Measurements from ENCODE around the gene POU2F1. TPM values are rescaled to one million over a fixed set of nuclear protein-coding genes. Genes with fewer than 3 reads are reported as not detected.
"Not testable (repeated sequence)": the region's sequence is repeated elsewhere in the genome, so short reads cannot be mapped to it uniquely, and the experiment has no call there.

POU2F1 gene
- total RNA-seq, 1 donor from 2014 or later: 16.6 TPM

DNA sequence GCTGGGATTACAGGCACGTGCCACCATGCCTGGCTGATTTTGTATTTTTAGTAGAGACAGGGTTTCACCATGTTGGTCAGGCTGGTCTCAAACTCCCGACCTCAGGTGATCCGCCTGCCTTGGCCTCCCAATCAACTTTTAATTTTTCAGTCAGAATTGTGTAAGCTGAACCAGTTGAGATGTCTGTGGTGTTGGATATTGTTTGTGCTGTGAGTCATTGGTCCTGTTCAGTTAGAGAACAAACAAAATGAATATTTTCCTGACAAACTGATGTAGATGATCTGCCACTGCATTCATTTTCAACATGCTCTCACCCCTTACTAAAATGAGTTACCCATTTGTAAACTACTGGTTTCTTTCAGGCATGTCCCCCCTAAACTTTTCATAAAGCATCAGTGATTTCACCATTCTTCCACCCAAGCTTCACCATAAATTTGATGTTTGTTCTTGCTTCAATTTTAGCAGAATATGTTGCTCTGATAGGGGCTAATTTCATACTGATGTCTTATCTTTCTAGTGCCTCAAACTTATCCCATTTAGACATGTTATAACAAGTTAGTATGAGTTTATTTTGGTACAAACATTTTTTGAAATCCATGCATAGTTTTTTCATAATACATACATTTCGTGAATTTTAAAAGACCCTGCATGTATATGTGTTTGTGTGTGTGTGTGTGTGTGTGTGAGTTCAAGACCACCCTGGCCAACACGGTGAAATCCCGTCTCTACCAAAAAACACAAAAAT lies 15.2 kb upstream of the POU2F1 start:
- intact Hi-C loops (cut with micrococcal nuclease): not testable (repeated sequence)

DNA sequence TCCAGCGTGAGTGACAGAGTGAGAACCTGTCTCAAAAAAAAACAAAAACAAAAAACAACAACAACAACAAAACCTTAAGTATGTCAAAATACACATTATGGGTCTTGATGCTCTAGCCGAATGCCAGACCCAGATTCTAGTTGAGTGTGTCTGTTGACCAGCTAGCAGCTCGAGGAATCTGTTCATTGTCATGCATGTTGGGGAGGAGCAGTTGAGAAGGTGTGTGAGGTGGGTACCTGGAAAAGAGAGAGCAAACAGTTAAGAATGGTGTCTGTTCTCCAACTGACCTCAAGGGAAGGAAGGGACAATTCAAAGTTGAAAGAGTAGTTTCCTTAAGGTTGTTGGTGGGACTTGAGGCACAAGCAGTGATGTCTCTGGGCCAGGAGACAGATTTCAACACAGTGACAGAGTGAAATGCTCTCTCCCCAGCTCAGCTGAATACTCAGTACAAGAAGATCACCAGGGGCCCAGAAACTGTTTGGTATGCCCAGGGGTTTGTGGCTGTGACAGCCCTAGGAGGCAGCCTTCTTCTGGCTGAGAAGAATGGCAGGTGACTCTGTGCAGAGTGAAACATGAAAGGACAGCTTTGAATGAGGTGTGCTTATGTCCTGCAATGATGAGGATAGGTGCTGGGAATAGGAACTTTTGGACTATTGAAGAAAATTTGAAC lies 14.4 kb upstream of the POU2F1 start:
- intact Hi-C loops (cut with micrococcal nuclease): no loop called here

DNA sequence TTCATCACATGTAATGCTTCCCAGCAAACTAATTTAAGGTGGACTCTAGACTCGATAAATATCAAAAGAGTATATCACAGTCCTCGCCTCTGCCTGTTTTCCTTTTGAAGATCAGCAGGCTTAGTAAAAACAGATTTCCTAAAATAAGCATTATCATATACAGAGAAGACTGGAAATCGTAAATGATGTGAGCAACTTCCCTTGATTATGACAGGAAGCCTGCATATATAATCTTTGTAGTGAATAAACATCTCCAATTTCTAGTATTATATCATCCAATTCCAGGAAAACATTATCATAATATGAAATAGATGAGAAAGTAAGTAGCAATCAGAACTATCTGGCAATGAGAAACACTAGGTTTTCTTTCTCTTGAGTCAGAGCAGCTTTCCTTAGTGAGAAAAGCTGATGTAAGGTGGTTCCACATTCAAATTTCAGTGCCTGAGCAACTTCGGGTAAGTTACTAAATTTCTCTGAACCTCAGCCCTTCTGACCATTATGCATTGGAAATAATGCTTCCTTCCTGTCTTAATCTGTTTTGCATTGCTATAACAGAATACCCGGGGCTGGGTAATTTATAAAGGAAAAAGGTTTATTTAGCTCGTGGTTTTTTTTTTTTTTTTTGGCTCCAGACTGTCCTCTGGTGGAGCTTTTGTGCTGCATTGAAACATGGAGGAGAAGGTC lies 12.6 kb upstream of the POU2F1 start:
- intact Hi-C loops (cut with micrococcal nuclease): no loop called here

DNA sequence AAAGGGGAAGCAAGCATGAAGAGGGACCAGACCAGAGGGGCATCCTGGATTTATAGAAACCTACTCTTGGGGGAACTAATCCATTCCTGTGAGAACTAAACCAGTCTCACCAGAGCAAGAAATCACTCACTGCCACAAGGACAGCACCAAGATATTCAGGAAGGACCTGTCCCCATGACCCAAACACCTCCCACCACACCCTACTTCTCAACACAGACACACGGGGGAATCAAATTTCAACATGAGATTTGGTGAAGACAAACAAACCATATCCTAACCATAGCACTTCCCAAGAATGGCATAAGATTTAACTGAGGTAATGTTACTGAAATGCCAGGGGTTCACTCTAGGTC lies 12.1 kb upstream of the POU2F1 start:
- intact Hi-C loops (cut with micrococcal nuclease): no loop called here

DNA sequence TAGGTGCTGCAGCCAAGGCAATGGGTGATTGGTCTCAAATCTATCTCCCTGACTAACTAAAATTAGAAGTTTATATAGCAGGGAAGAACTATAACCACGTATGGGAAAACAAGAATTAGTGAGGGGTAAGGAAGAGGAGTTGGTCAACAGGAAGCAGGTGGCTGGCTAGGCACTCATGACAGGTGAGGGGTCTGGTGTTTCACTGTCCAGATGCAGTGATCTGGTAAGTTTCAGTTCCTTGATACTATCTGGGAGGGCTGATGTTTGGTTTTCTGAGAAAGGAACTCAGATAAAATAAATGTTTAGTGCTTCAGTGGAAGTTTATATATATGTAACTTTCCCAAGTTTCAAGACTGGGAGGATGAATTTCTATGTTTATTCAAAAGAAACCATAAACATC lies 11.6 kb upstream of the POU2F1 start:
- intact Hi-C loops (cut with micrococcal nuclease): no loop called here

DNA sequence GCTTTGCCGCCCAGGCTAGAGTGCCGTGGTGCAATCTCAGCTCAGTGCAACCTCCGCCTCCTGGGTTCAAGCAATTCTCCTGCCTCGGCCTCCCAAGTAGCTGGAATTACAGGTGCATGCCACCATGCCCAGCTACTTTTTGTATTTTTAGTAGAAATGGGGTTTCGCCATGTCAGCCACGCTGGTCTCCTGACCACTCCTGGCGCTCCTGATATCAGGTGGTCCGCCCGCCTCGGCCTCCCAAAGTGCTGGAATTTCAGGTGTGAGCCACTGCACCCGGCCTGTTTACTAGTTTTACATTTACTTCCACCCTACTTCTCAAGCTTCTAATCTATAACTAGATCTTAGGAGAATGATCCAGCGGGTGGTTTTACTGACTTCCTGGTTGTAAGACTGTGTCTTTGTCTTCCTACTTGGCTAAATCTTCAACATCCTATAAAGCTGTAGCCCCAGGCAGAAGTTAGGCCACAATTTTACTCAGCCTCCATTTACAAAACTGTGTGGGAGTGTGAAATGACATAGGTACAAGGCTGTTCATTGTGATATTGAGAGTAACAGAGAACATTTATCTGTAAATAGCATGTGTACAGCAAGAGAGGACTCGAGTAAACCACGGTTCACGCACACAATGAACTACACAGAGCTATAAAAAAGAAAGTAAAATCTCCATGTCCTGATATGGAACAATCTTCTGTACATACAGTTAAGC lies 9.6 kb upstream of the POU2F1 start:
- intact Hi-C loops (cut with micrococcal nuclease): no loop called here

DNA sequence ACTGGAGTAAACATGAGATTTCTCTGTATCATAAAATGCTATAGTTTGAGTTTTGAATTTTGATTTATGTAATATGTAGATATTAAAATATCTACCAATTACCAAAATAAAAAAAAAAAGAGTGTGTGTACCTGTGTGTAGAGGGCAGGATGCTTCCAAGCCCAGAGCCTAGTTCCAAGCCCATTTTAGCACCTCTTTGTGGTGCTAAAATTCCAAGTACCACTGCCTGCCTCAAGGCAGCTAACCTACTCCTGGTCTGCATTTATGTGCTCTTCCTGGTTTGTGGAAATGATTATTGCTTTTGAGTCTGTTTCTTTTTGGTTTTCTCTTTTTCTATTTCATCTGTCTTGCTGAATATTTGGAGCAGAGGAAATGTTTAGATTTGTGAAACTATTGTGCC lies 8.7 kb upstream of the POU2F1 start:
- intact Hi-C loops (cut with micrococcal nuclease): no loop called here

DNA sequence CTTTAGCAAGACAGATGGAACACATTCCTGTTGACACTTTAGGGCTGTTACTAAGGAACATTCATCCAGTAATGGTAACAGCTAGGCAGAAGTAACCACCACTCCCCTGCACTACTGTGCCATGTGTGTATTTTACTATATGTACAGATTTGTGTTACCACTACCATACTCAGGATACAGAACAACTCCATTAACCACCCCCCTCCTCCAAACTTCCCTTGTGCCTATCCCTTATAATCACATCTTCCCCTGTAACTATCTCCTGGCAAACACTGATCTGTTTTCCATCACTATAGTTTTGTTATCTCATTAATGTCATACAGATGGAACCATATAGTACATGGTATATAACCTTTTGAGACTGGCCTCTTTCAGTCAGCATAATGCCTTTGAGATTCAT lies 3.9 kb upstream of the POU2F1 start:
- intact Hi-C loops (cut with micrococcal nuclease): no loop called here

DNA sequence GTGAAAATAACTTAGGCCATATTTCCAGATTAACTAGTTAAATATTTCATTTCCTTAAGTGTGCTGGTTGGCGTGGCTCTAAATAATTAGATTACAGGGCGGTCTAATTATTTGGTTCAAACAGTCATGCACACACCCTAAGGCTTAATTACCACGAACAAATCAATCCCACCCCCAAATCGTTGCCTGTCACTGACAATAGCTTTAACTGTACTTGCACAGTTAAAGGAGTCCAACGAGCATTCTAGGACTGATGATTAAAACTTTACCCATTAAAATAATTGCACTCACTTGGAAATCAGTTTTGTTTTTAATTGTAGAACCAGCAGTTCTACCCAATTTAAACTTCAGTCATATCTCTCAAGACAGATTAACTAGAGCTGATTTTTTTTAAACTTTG lies 1.5 kb upstream of the POU2F1 start:
- intact Hi-C loops (cut with micrococcal nuclease): loop anchor here (2.0 kb wide), 1 partner anchor 584 kb away; no protein-coding TSS in a partner anchor

DNA sequence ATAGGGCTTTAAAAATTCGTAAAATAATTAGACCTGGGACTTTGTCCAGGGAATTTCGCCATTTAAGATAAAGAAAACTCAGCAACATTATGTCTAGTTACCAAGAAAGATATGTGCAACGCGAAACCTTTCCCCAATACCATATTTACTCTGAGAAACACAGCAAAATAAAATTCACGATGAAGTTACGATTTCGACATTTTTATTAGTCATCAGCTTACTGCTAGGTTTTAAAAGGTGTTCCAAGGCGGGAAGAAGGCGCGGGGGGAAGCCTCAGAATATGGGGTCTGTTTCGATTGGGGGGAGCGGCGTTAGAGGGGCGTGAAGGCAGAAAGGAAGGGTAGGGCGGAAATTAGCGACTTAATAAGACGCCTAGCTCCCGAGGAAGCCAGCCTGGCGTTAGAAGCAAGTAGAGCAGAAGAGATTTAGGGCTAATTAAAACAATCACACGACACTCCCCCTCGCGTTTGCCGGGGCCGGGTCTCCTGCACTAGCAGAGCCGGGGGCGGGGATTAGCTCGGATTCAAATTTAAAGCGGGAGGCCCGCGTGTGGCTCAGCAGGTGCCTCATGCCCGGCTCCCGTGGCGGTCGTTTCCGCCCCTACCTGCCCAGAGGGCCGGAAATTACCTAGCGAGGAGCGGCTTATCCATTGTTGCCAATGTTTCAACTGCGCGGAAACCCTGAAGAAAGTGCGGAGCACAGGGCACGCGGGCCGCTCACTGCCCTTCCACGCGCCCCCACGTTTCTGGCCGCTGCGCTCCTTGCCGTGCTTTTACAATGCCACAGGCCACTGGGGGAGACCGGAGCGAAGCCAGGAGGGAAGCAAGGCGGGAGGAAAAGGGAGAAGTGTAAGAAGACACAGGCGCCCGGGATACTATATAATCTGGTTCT lies 795 bp upstream of the POU2F1 start:
- intact Hi-C loops (cut with micrococcal nuclease): loop anchor here (1.0 to 5.0 kb wide), 24 partner anchors 98 to 1887 kb away; partner anchors contain the start of genes ATP1B1, CD247, DCAF6 and ILDR2

DNA sequence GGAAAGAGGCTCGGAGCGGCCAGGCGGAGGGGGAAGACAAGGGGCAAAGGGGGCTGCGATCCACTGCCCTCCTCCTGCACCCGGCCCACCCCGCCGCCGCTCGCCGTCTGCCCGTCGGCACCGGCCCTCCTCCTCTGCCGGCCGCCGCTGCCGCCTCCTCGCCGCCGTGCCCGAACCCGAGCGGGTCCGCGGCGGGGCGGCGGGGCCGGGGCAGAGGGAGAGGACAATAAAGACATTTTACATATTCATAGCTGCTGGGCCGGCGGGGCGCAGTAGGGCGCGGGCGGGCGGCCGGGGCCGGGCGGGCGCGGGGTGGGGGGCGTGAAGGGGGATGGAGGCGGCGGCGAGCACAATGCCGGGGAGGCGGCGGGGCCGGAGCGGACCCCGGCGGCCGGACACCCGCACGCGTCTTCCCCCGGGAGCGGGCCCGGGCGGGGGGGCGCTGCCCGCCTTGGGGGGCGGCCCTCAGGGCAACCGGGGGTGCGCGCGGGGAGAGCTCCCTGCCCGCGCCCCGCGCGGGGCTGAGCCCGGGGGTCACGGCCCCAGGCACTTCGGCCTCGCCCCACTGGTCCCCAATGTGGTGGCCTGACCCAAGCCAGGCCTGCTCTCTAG lies 546 bp downstream of the POU2F1 start:
- intact Hi-C loops (cut with micrococcal nuclease): loop anchor here (2.0 to 5.0 kb wide), 8 partner anchors 99 to 1886 kb away; partner anchors contain the start of genes ATP1B1 and ILDR2

DNA sequence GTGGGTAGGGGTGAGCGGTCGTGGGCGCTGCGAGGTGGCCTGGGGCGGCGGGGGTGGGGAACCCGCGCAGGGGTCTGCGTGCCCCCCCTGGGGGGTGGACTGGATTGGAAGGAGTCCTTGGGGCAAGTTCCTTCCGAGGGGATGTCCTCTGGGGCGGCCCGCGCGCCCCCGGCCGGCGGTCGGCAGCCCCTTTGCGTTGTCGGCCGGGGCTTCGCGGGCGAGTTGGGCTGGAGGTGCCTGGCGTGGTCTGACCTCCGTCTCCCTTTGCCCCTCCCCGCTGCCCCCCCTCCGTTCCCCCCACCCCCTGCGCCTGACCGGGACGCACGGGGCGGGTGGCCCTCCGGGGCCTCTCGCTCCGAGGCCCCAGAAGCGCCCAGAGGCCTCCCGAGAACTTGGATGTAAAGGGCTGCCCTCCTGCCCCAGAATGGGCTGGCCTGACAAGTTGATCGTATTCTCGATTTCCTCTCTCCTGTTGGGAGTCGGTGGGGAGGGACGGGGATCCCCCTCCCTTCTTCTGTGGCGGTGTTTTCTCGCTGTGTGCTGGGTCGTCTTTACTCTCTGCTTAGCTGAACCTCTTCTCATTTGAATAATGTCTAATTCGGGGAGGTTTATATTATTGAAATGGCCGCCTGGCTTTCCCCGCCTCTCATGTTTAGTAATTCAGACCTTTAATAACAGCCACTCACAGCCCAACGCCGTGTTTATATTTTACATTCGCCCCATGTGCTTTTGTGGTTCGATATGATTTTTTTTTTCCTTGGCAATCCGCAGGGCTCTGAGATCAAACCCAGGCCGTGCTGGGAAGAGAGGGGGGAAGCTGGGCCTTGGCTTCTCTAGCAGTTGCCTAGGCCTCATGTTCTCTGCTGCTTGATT lies 1.3 kb downstream of the POU2F1 start:
- intact Hi-C loops (cut with micrococcal nuclease): loop anchor here (1.0 to 5.0 kb wide), 9 partner anchors 45 to 1885 kb away; partner anchors contain the start of genes ATP1B1 and ILDR2

DNA sequence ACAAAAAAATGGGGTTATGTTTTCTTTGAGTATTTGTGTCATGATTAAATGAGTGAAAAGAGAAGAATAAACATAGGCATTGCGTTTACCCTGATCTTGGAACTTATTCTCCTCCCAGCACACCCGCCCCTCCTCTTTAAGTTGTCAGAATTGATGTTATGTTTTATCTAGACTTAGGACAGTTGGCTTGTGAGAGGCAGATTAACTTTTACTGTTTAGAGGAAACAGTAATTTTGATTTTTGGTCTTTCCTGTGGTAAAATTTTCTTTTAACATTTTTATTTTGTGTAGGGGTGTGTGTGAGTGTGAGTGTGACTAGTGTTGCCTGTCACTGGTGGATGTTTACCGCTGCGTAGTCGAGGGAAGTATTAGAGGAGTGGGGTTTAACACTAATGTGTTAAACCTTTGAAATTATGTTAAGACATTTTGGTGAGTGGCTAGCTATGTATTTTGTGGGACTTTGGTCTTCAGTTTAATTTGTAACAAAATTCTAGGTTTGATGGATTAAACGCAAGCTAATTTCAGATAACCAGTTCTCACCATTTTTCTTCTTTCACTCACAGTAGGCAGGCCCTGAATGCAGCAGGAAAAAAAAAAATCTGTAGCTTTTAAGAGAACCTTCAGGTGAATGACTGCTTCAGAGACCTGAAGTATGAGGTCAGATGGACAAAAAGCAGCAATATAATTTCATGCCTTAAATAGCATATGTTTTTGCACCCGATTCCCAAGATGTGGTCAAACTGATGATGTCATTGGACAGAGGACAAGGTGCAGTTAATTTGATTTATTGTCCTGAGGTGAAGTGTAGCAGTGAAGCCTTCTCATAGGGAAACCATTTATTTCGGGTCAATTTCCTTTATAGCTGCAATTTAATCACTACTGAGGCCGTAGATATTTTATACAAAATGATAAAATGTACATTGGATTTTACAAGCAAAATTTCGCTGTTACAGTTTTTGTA lies 2.7 kb downstream of the POU2F1 start:
- intact Hi-C loops (cut with micrococcal nuclease): loop anchor here (5.0 kb wide), 2 partner anchors 101 to 246 kb away; partner anchors contain the start of gene ILDR2

DNA sequence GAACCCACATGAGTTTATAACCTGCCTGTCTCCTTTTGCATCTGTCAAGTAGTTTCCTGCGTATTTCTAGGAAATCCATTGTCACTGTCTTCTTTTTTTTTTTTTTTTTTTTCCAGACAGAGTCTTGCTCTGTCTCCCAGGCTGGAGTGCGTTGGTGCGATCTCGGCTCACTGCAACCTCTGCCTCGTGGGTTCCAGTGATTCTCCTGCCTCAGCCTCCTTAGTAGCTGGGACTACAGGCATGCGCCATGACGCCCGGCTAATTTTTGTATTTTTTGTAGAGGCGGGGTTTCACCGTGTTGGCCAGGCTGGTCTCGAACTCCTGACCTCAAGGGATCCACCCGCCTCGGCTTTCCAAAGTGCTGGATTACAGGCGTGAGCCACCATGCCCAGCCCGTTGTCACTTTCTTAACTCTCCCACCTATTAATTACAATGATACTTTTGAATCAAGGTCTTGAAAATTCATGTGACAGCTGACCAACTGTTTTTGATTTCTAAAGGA lies 4.1 kb downstream of the POU2F1 start:
- intact Hi-C loops (cut with micrococcal nuclease): loop anchor here (5.0 kb wide), 2 partner anchors 102 to 247 kb away; partner anchors contain the start of gene ILDR2

DNA sequence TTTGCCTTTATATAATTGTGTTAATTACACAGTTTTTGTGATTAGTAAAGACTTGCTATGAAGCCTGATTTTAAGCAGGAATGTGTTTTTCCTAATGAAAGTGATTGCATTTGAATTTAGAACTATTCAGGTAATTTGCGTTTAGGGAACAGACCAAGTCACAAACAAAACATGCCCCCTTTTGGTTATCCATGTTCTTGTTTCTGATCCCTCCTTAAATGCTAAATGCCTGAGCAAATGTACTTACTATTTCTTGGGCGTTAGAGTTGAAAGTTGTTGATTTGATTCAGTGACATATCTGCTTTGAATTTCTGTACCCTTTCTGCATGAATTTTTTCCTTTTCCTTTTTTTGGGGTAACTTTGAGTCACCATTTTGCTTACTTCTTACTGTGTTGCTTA lies 5.2 kb downstream of the POU2F1 start:
- intact Hi-C loops (cut with micrococcal nuclease): no loop called here

DNA sequence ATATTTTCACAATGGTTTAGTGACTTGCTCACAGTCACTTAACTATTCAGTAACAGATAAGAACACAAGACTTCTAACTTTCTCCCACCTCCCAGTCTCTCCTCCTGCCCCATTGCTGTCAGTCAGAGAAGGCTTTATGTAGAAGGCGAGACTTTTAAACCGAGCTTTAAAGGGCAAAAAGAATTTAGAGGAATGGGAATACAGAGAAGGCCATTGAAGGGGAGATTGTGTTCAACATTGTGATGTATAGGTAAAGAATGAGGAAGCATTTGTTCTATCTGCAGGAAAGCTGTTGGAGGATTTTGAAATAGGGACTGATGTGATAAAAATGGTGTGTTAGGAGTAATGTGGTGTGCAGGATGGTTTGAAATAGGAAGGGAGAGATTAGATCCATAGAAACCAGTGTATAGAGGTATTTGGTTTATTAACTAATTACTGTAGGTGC lies 7.3 kb downstream of the POU2F1 start:
- intact Hi-C loops (cut with micrococcal nuclease): no loop called here

DNA sequence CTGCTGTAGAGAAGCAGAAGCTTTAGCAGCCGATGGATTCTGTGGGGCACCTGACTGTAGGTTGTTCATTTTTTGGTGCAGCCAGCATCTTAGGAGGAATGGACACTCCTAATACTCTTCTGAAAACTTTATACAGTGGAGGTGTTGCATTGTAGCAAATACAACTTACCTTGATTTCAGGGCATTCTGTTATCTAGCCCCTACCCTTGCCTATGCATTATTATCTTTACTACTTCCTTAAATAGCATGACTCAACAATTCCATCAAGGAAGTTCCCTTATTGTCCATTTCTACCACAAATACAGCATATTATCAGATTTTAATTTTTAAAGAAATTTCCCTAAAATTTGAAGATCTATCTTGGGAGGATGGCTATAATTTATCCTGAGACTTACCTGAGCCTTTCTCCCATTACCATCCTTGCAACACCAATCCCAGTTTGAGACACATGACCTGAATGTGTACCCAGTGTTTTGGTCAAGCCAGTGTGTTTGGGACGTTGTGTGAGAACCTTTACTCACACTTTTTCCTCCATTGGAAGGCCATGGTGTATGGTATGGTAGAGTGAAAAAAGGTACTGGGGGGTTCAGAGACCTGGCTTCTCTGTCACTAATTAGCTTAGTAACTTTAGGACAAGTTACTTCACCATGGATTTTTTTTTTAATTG lies 9.2 kb downstream of the POU2F1 start:
- intact Hi-C loops (cut with micrococcal nuclease): no loop called here

Data from T-helper 1 cell treated with Interleukin-12 subunit alpha and Interleukin-12 subunit beta and Interleukin-4 antibody, amounts not matched to agents 30 ng/mL and 1 ng/mL, for 36 hours (primary cell).